Skeletal muscle satellite cell (primary cell): ENCODE data around the gene DCTD.

ENCODE experiments used
- H3K27me3 ChIP-seq: 2 replicates; pipeline ENCODE4 v1.7.0; 2013; ENCODE audit warnings: low read length; ENCODE audit not compliant: control insufficient read depth, insufficient read depth
- H3K36me3 ChIP-seq: 2 replicates; pipeline ENCODE4 v1.7.0; 2013; ENCODE audit warnings: mild to moderate bottlenecking, control low read depth, low read length; ENCODE audit not compliant: insufficient read depth
- H3K4me1 ChIP-seq: 2 replicates; pipeline ENCODE4 v1.7.0; 2013; ENCODE audit warnings: low read length; ENCODE audit not compliant: control insufficient read depth, insufficient read depth
- H3K4me2 ChIP-seq: 2 replicates; pipeline ENCODE4 v1.7.0; 2013; ENCODE audit warnings: mild to moderate bottlenecking, low read length
- H3K4me3 ChIP-seq: 2 replicates; pipeline ENCODE4 v1.7.0; 2013; ENCODE audit warnings: low read length
- H3K9ac ChIP-seq: 2 replicates; pipeline ENCODE4 v1.7.0; 2013; ENCODE audit warnings: mild to moderate bottlenecking, low read depth, low read length, moderate library complexity
- H3K9me3 ChIP-seq: replicated peaks from 2 replicates; pipeline ENCODE4 v1.7.0; 2013; ENCODE audit warnings: mild to moderate bottlenecking, control low read depth, low read length

Gene DCTD

DNA sequence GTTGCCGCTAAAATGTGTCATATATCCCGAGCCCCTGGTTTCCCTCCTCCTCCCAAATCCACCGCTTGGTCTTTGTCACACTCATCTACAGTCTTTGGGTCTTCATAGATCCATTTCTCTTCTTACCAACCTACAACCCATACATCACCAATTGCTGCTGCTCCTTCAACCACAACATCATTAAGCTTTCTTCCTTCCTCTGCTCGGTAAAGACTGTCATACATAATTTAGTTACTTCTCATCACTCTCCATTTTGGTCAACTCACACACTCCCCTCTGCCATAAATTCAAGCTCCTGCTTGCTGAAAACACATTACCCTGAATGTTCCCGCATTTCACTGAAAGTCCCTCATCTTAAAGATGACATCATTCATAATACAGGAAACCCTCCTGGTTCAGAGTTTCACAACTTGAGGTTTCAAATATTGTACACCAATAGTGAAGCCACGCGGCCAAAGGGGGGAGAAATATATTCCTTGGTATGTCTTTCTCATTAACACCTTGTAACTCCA lies 1.7 kb upstream of the DCTD start:
- peaks cover 26% of the 10 kb centered on the region for H3K4me1 ChIP-seq
- peaks cover 4% of the 10 kb centered on the region for H3K27me3 ChIP-seq
- H3K4me3 ChIP-seq = no peak overlapping the region
- peaks cover 14% of the 10 kb centered on the region for H3K36me3 ChIP-seq
- no peak overlapping the region for H3K9ac ChIP-seq
- no peak overlapping the region for H3K4me2 ChIP-seq
- H3K9me3 ChIP-seq = no peaks in the 10 kb centered on the region

DNA sequence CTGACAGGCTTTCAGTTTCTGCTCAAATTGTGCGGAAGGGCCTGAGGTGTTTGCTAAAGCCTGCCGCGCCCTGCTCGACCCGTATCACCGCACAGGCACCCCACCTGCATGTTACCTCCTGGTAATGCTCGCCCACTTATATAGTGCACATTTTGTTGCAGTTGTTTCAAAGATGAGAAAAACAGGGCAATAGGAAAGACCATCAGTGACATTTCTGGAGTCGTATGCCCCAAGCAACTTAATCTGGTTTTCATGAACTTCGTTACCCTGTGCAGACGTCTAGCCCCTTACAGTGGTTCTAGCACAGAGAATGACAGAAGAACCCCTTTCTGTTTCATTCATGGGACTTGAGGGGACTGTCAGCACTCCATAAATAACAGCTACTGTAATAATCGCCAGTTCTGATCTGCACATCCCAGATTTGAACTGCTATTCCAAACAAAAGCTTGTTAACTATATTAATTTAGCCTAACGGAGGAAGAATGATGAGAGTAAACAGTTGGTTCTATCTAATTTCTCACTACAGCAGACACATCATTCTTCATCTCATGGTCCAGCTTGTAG lies 940 bp upstream of the DCTD start:
- Histone ChIP-seq H3K9me3 (no peaks in the 10 kb centered on the region), H3K4me3 (peak overlapping the region; percentile 92), H3K9ac (peak overlapping the region; percentile 97), H3K27me3 (no peaks in the 10 kb centered on the region), H3K4me2 (peak overlapping the region; percentile 89), H3K36me3 (peaks cover 20% of the 10 kb centered on the region), H3K4me1 (peaks cover 26% of the 10 kb centered on the region)

DNA sequence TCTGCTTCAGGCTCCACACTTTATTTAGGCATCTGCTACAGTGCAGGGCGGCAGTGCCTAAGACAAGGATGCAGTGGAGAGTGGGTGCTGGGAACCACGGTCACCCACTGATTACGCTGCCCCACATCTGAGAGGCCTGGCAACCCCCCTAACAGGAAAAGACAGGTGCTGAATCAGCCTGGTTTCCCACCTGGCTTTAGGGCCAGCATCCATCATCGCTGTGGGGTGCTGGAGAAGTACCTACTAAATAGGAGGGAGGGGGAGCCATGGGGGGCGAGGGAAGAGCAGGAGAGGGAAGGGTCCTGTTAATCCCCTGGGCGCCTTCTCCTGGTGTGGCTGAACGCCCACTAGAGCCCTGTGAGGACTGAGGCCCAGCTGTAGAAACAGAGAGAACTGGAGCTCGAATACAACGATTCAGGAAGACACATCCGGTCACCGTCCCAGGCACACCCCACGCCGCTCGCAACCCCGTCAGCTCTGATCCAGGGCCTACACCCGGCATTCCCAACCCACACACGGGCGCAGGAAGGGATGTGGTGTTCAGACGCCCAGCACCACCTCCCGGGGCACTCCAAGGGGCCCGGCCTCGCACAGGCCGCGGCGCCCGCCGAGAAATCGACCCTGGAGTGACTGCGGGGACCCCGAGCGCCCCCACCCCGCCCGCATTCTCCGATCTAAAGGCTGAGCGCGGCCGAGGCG lies 554 bp downstream of the DCTD start:
- H3K27me3 ChIP-seq = no peaks in the 10 kb centered on the region
- H3K4me1 ChIP-seq = peaks cover 21% of the 10 kb centered on the region
- H3K36me3 ChIP-seq = peaks cover 34% of the 10 kb centered on the region
- no peaks in the 10 kb centered on the region for H3K9me3 ChIP-seq
- H3K4me3 ChIP-seq = peak overlapping the region; percentile 92
- H3K4me2 ChIP-seq = peak overlapping the region; percentile 89
- H3K9ac ChIP-seq = peak overlapping the region; percentile 97

DNA sequence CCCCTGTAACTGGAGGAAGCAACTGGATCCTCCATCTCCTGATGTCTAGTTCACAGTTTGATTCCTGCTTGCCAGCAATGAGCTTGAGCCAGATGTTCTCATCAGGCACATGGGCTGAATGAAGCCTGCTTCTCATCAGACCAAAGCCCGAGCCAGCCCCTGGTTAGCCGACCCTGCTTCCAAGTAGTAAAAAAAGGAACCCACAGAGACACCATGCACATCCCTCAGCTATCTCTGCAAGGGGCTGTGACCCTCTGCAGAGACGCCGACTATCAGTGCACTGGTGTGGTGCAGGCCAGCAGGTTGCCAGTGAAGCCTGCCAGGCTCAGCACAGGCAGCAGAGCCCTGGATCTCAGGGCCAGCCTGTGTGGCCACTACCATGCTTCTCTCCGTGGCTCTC lies 2.8 kb downstream of the DCTD start:
- peaks cover 49% of the 10 kb centered on the region for H3K36me3 ChIP-seq
- no peaks in the 10 kb centered on the region for H3K27me3 ChIP-seq
- no peak overlapping the region for H3K4me3 ChIP-seq
- H3K4me2 ChIP-seq = no peak overlapping the region
- H3K9me3 ChIP-seq = no peaks in the 10 kb centered on the region
- no peak overlapping the region for H3K9ac ChIP-seq
- H3K4me1 ChIP-seq = peaks cover 21% of the 10 kb centered on the region

DNA sequence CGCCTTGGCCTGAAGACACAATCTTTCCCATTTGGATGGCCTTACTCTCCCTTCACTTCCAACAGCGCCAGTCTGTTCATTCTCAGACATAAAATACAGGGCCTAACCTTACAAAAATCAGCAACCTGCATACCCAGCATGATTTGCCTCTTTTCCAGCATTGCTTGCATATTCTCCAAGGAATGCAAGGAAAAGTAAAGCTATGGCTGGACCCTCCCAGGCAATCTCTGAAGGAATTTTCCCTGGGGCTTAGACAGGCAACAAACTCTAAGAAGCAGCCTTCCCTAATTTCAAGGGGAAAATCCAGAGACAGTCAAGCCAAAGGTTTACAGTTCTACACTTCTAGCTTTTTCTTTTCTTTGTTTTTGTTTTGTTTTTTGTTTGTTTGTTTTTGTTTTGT lies 3.6 kb downstream of the DCTD start:
- Histone ChIP-seq H3K36me3 (peaks cover 55% of the 10 kb centered on the region), H3K4me2 (no peak overlapping the region), H3K4me3 (no peak overlapping the region), H3K27me3 (no peaks in the 10 kb centered on the region), H3K9me3 (no peaks in the 10 kb centered on the region), H3K9ac (no peak overlapping the region), H3K4me1 (peaks cover 21% of the 10 kb centered on the region)

DNA sequence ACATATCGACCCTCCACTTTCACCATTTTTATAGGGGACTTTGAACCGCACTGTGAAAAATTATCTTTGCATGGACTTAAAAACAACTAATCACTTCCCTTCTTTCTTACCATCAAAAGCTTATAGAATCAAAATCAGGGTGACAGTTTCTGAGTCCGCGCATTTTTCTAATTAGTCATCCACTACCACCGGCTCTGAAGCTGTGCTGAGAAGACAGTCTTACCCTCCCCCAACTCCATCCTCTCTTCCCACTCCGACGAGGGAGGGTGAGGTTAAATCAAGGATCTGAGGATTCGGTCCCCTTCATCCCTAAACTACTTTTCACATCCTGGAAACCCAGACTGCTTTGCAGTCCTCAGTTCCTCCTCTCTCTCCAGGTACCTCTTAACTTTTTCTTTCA lies 4.2 kb downstream of the DCTD start:
- Histone ChIP-seq H3K4me3 (no peak overlapping the region), H3K36me3 (peaks cover 55% of the 10 kb centered on the region), H3K4me1 (peaks cover 16% of the 10 kb centered on the region), H3K27me3 (no peaks in the 10 kb centered on the region), H3K9me3 (no peaks in the 10 kb centered on the region), H3K9ac (no peak overlapping the region), H3K4me2 (no peak overlapping the region)

DNA sequence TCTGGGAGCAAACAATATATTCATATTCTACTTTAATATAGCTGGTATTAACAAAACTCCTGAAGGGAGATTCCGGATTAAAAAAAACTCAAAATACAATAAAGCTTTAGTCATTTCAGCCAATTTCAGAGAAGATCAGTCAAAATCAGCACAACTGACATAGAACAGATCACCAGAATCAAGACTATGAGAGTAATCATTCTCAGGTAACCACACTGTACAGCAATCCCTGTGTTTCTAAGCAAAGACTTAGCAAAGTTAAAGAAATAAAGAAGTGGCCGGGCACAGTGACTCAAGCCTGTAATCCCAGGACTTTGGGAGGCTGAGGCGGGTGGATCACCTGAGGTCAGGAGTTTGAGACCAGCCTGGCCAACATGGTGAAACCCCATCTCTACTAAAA lies 9.1 kb downstream of the DCTD start:
- H3K4me1 ChIP-seq = no peaks in the 10 kb centered on the region
- no peaks in the 10 kb centered on the region for H3K27me3 ChIP-seq
- H3K36me3 ChIP-seq = peaks cover 67% of the 10 kb centered on the region
- H3K4me2 ChIP-seq = no peak overlapping the region
- H3K9me3 ChIP-seq = no peaks in the 10 kb centered on the region
- no peak overlapping the region for H3K9ac ChIP-seq
- H3K4me3 ChIP-seq = no peak overlapping the region

DNA sequence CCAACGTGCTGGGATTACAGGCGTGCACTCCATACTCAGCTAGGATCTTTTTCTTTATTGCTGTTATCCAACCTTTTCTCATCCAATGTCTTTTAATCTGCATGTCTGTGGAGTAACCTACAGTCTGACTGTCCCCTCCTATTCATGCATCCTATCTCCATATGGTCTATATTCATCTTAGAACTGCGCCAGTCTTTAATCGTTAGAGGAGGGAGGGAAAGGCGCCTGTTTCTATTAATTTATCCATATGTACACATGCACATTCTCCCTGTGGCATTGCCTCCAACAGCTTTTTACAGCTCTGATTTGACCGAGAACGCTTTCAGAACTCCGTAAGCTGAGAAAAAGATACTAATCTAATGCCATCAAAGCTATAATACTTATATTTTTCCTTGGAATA lies 9.8 kb downstream of the DCTD start:
- Histone ChIP-seq H3K9me3 (no peaks in the 10 kb centered on the region), H3K4me2 (no peak overlapping the region), H3K4me3 (no peak overlapping the region), H3K36me3 (peaks cover 69% of the 10 kb centered on the region), H3K4me1 (no peaks in the 10 kb centered on the region), H3K27me3 (no peaks in the 10 kb centered on the region), H3K9ac (no peak overlapping the region)

DNA sequence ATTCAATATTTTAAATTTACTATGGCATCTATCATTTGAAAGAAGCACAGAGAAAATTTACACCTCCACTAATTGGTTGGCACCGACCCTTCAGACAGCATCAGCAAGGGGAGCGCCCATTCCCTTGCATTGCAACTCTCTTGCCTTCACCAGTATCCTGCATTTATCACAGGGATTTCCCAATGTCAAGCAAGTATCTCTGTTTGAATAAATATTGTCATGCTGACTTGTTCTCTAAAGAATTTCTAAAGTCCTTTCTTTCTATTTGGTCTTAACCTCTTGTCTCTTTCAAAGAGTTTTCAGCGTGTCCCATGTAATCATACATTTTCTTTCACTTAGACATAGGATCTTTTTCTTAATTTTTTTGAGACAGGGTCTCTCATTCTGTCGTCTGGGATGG lies 10.4 kb downstream of the DCTD start:
- Histone ChIP-seq H3K4me1 (no peaks in the 10 kb centered on the region), H3K4me3 (no peak overlapping the region), H3K9ac (no peak overlapping the region), H3K36me3 (peaks cover 67% of the 10 kb centered on the region), H3K9me3 (no peaks in the 10 kb centered on the region), H3K27me3 (no peaks in the 10 kb centered on the region), H3K4me2 (no peak overlapping the region)

DNA sequence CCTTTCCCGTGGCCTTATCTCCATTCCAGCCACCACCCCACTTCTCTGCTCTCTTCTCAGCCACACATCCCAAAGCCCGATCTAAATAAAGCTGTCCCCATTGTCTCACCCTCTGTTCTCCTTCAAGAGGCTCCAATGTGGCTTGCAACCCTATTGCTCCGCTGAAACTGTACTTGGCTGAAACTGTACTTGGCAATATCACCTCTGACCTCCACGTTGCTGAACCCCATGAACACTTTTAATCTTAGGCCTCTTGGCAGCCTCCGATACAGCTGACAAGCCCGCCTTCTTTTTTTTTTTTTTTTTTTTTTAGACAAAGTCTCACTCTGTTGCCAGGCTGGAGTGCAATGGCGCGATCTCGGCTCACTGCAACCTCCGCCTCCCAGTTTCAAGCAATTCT lies 12.1 kb downstream of the DCTD start:
- Histone ChIP-seq H3K36me3 (peaks cover 65% of the 10 kb centered on the region), H3K4me2 (no peak overlapping the region), H3K9ac (no peak overlapping the region), H3K4me1 (no peaks in the 10 kb centered on the region), H3K27me3 (no peaks in the 10 kb centered on the region), H3K9me3 (no peaks in the 10 kb centered on the region), H3K4me3 (no peak overlapping the region)

DNA sequence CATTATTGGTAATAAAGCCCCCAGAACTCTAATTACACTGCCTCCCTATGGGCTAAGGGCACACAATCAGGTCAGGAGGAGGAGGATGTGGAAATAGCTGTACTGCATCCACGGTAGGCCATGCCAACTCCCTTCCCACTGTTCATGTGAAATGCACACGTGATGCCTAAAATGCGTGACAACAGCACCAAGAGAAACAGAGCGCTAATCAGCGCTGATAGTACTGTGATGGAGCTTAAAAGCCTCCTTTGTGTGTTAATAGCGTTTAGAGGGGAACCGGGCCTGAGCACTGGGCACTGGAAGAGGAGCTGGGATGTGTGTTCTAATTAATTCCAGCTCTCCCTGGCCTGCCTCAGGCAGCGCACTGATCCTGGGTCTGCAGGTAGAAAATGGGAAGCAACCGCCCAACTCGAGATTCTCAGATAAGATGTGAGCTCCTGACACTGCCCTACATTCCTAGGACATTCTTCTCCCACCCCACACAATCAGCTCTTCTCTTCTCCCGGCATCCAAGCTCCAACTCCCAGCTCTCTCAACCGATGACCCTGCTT lies 12.9 kb downstream of the DCTD start:
- H3K4me1 ChIP-seq = no peaks in the 10 kb centered on the region
- no peaks in the 10 kb centered on the region for H3K27me3 ChIP-seq
- H3K4me2 ChIP-seq = no peak overlapping the region
- H3K4me3 ChIP-seq = no peak overlapping the region
- H3K9ac ChIP-seq = no peak overlapping the region
- H3K36me3 ChIP-seq = peaks cover 67% of the 10 kb centered on the region
- no peaks in the 10 kb centered on the region for H3K9me3 ChIP-seq

DNA sequence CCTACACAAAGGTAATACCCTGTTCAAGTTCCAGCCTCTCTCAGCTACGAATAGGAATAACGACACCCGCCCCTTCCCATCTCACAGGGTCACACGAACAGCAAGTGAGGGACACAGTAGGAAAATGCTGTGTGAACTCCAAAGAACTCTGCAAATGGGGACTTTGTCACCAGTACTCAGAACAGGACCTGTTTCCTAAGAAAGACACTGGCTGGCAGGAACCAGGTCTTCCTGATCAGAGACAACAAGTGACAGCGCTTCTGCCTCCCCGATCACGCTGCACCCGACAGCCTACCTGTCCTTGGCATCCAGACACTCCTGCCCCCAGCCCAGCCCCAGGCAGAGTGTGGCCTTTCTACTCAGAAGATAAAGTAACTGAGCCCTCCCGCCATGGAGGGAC lies 14.2 kb downstream of the DCTD start:
- Histone ChIP-seq H3K9me3 (no peaks in the 10 kb centered on the region), H3K4me1 (no peaks in the 10 kb centered on the region), H3K27me3 (no peaks in the 10 kb centered on the region), H3K4me3 (no peak overlapping the region), H3K36me3 (peaks cover 71% of the 10 kb centered on the region), H3K4me2 (no peak overlapping the region), H3K9ac (no peak overlapping the region)
